Thyroid gland (tissue), 4 donors: ENCODE results near the gene SLC25A24. TPM values are rescaled to one million over a fixed set of nuclear protein-coding genes. Genes with fewer than 3 reads are reported as not detected.
A peak's percentile ranks its signal among the peaks of the same experiment; 100 is the strongest.

ENCODE experiments used
- DNase-seq, 2 donors: peaks; one replicate each; pipeline ENCODE4 v3.0.0-alpha.2; 2019
- H3K27ac ChIP-seq, 3 donors: fragments of 200-600 bp; sonication (generic); 1 replicate in 2 of 3; 2 replicates in 1 of 3; pipeline ENCODE4 v1.5.1; 2016 to 2019; ENCODE audit warnings: mild to moderate bottlenecking in 1 of 3, moderate library complexity in 1 of 3
- H3K27me3 ChIP-seq: fragments of 200-600 bp; sonication (generic); one replicate; pipeline ENCODE4 v1.5.1; 2019
- H3K36me3 ChIP-seq, 2 donors: fragments of 200-600 bp; sonication (generic); one replicate each; pipeline ENCODE4 v1.5.1; 2016 to 2019
- H3K4me1 ChIP-seq, 2 donors: fragments of 200-600 bp; sonication (generic); one replicate each; pipeline ENCODE4 v1.5.1; 2017 to 2019
- H3K4me3 ChIP-seq, 3 donors: fragments of 200-600 bp; sonication (generic); replicated peaks in 1 of 3; 1 replicate in 2 of 3; 2 replicates in 1 of 3; pipeline ENCODE4 v1.5.1; 2016; ENCODE audit warnings: mild to moderate bottlenecking in 1 of 3
- H3K9me3 ChIP-seq: fragments of 200-600 bp; sonication (generic); one replicate; pipeline ENCODE4 v1.5.1; 2017
- POLR2A ChIP-seq, 2 donors: fragments of 450-650 bp; IDR thresholded peaks; one replicate each; pipeline ENCODE4 v1.6.1; 2017; ENCODE audit warnings: antibody characterized with exemption in 2 of 2, mild to moderate bottlenecking in 2 of 2, moderate library complexity in 1 of 2
- WGBS, 2 donors: methylation state at CpG; one replicate each; pipeline ENCODE4 v1.1.5; 2017; 5-methylcytosine and 5-hydroxymethylcytosine counted together
- intact Hi-C: fragments of 100-400 bp; cut with DNase I; formaldehyde crosslinking; loops from one replicate; pipeline ENCODE4 v1.15.1; 2023
- total RNA-seq, 4 donors: library from RNA; depleted of rRNA; stranded (reverse); fragments of >200 nt; gene quantifications; one replicate each; pipeline ENCODE4 v1.2.3, GENCODE V29; 2016
- TF ChIP-seq, protein P1 (sequence below), 6 experiments: fragments of 200-600 bp in 3 of 6; fragments of 450-650 bp in 3 of 6; sonication (generic) in 3 of 6; IDR thresholded peaks; one replicate each; pipeline ENCODE4 v1.5.1; 2016 to 2019; ENCODE audit warnings: antibody characterized with exemption in 6 of 6, mild to moderate bottlenecking in 2 of 6, inconsistent platforms in 1 of 6, moderate library complexity in 1 of 6

SLC25A24 gene
- total RNA-seq, 4 donors from 2014 or later: 36.1 to 52.0 (median 43.3) TPM

DNA sequence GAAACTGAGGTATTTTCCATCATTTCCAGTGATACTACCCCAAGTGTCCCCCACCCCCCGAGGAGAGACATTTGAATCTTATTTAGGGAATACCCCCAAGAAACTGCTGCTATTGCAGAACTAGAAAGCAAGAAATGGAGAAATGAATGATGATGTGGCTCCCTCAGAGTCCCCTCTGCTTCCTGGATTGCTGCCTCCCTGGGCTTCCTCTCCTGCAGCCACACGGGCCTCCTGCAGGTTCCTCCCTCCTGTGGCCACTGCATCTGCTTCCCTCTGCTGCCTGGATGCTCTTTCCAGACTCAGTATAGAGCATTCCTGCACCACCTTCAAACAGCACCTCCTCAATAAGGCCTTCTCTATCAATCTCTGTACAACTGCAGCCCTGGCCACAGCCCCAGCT lies 69.3 kb downstream of the SLC25A24 start:
- Histone ChIP-seq H3K4me1 (no peaks in the 10 kb centered on the region), H3K27ac (no peak overlapping the region), H3K27me3 (no peaks in the 10 kb centered on the region), H3K4me3 (no peak overlapping the region), H3K9me3 (no peaks in the 10 kb centered on the region), H3K36me3 (peaks cover 4 to 6% of the 10 kb centered on the region in 2 donors)
- 76 to 78% methylated on average over 2 of the region's 2 CpGs for WGBS, 2 donors
- TF ChIP-seq POLR2A (IDR thresholded peaks at IDR 0.05): no peak
- TF ChIP-seq, protein P1, sequence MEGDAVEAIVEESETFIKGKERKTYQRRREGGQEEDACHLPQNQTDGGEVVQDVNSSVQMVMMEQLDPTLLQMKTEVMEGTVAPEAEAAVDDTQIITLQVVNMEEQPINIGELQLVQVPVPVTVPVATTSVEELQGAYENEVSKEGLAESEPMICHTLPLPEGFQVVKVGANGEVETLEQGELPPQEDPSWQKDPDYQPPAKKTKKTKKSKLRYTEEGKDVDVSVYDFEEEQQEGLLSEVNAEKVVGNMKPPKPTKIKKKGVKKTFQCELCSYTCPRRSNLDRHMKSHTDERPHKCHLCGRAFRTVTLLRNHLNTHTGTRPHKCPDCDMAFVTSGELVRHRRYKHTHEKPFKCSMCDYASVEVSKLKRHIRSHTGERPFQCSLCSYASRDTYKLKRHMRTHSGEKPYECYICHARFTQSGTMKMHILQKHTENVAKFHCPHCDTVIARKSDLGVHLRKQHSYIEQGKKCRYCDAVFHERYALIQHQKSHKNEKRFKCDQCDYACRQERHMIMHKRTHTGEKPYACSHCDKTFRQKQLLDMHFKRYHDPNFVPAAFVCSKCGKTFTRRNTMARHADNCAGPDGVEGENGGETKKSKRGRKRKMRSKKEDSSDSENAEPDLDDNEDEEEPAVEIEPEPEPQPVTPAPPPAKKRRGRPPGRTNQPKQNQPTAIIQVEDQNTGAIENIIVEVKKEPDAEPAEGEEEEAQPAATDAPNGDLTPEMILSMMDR (IDR thresholded peaks at IDR 0.05): no peak
- intact Hi-C loops: no loop called here
- DNase-seq: no peak

DNA sequence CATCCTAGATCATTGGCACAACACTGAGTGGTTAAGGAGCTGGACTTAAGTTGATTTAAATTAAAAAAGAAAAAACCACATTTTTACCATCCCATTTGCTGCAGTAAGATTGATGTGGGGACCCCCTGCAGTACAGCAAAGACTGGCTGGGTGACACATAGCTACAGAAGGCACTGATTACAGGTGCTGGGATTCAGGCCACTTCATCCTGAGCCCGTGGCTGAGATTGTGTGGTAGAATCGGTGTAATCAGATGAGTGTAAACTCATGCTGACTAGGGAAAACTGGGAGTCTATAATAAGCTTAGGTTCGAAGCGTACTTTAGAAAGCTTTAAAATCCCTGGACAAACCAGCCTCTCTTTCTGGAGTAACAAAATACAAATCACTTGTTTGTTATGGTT lies 70.1 kb downstream of the SLC25A24 start:
- intact Hi-C loops: no loop called here
- TF ChIP-seq, protein P1 (IDR thresholded peaks at IDR 0.05): no peak
- H3K4me1 ChIP-seq: no peaks in the 10 kb centered on the region
- no peaks in the 10 kb centered on the region for H3K27me3 ChIP-seq
- no peak overlapping the region for H3K4me3 ChIP-seq
- WGBS, 2 donors: 72 to 78% methylated on average over 4 of the region's 4 CpGs
- H3K9me3 ChIP-seq: no peaks in the 10 kb centered on the region
- no peak for DNase-seq
- H3K36me3 ChIP-seq: peaks cover 4 to 6% of the 10 kb centered on the region in 2 donors
- H3K27ac ChIP-seq: no peak overlapping the region

DNA sequence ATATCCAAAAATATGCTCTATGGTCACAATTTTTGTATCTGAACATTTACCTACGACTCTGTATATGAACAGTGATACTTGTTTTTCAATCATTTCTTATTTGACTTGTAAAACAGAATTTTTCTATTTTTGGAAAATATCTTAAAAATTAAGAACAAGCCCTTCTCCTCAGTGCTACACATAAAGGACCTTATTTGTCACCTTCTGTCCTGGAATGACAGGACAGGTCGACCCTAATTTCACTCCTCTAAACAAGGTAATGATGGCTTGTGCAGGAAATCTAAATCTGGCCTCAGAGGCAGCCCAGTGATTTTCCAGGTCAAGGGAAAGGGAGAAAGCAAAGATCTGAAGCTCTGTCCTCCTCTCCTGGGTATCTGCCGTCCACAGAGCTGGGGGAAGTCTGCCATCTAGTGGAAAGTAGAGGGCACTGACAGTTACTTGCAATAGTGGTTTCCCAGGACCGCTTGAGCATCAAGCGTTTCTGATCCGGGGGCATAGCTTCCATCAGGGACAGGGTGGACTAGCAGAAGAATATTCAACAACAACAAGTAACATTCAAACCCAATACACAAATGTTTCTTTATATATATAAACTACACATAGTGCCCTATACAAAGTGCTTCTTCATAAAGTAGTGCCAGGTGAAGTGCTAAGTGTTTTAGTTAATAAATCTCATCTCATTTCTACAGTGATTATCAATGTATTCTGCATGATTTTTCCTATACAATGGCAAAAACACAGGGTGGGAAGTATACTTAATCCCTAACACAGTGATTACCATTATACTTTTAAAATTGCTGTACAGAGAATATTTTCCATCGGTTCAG lies 74.6 kb downstream of the SLC25A24 start:
- DNase-seq: peak; percentile 63 to 75
- no peak overlapping the region for H3K27ac ChIP-seq
- no peaks in the 10 kb centered on the region for H3K36me3 ChIP-seq
- TF ChIP-seq POLR2A (IDR thresholded peaks at IDR 0.05): no peak
- TF ChIP-seq, protein P1 (IDR thresholded peaks at IDR 0.05): peak; percentile 70 to 97 (median 91)
- no peak overlapping the region for H3K4me3 ChIP-seq
- intact Hi-C loops: loop anchor here (2.0 kb wide), 1 partner anchor 343 kb away; no protein-coding TSS in a partner anchor
- H3K4me1 ChIP-seq: no peaks in the 10 kb centered on the region
- no peaks in the 10 kb centered on the region for H3K27me3 ChIP-seq
- no peaks in the 10 kb centered on the region for H3K9me3 ChIP-seq
- WGBS, 2 donors: 9 to 10% methylated on average over 7 of the region's 7 CpGs

DNA sequence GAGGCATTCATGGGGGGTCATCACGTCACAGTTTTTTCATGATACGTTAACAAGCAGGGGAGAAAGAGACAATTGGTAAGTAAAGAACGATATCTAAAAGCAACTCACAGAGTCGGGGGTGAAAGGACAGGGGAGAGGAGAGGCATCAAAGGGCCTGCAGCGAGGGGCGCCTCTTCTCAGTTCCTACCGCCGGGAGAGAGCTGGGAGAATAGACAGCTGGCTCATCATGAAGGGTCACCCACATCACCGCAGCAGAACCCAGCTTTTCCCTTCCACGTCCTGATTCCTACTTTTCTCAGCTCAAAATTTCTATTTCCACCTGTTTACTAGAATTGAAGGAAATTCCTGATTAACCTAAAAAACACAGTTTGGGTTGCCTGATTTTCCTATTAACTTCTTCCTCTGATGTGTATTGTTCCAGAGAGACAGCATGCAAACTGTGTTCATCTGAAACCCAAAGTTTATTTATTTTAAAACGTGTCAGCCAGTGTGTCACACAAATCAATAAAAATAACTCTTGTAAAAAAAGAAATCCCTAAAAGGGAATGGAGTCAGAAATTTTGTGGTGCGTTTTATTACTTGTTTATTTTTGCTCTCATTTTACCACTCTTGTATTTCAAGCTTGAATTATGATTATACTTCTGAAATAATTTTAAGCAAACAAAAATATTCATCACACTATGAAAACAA lies 75.4 kb downstream of the SLC25A24 start:
- DNase-seq: no peak
- Histone ChIP-seq H3K9me3 (no peaks in the 10 kb centered on the region), H3K4me3 (no peak overlapping the region), H3K27me3 (no peaks in the 10 kb centered on the region), H3K27ac (no peak overlapping the region), H3K36me3 (no peaks in the 10 kb centered on the region), H3K4me1 (no peaks in the 10 kb centered on the region)
- 81 to 83% methylated on average over 12 of the region's 12 CpGs for WGBS, 2 donors
- intact Hi-C loops: loop anchor here (2.0 kb wide), 1 partner anchor 342 kb away; no protein-coding TSS in a partner anchor
- TF ChIP-seq, protein P1 (IDR thresholded peaks at IDR 0.05): no peak
- no peak for TF ChIP-seq POLR2A (IDR thresholded peaks at IDR 0.05)

DNA sequence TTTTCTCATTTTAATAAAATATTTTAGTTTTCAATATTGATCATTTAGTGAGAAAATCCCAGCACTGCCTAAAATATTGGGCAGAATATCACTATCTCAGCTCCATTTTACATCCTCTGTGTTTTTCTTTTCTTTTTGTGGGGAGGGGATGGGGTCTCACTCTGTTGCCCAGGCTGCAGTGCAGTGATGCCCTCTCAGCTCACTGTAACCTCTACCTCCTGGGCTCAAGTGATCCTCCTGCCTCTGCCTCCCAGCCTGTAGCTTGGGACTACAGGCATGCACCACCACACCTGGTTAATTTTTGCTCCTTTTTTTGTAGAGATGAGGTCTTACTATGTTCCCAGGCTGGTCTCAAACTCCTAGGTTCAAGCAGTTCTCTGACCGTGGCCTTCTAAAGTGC lies 76.1 kb downstream of the SLC25A24 start:
- WGBS, 2 donors: 86 to 97% methylated on average over 1 of the region's 1 CpG
- H3K36me3 ChIP-seq: no peaks in the 10 kb centered on the region
- H3K4me3 ChIP-seq: no peak overlapping the region
- intact Hi-C loops: loop anchor here (2.0 kb wide), 1 partner anchor 341 kb away; no protein-coding TSS in a partner anchor
- DNase-seq: no peak
- H3K4me1 ChIP-seq: no peaks in the 10 kb centered on the region
- H3K9me3 ChIP-seq: no peaks in the 10 kb centered on the region
- H3K27ac ChIP-seq: no peak overlapping the region
- no peaks in the 10 kb centered on the region for H3K27me3 ChIP-seq
- TF ChIP-seq, protein P1 (IDR thresholded peaks at IDR 0.05): no peak
- no peak for TF ChIP-seq POLR2A (IDR thresholded peaks at IDR 0.05)
